ENCODE results near the gene TYRO3. TPM values are rescaled to one million over a fixed set of nuclear protein-coding genes. Genes with fewer than 3 reads are reported as not detected.

TYRO3 gene
- total and polyA plus RNA-seq, 7 donors, result 1.4 to 6.6 (median 4.2) TPM

GRCh38 chr15:41512512-41512939, 46.5 kb upstream of the TYRO3 start:
- DNase-seq, result no peak
- WGBS, 2 donors, result 6 to 9% methylated on average over 33 of the region's 33 CpGs
- intact Hi-C loops (cut with DNase I), result no loop called here
- peaks cover 0 to 28% (median 27%) of the 10 kb centered on the region in 4 donors for H3K4me1 ChIP-seq
- peaks cover 28 to 44% (median 35%) of the 10 kb centered on the region in 3 donors for H3K27me3 ChIP-seq
- TF ChIP-seq POLR2AphosphoS5 (IDR thresholded peaks at IDR 0.05) (no peak), EP300 (IDR thresholded peaks at IDR 0.05) (no peak), CTCF (IDR thresholded peaks at IDR 0.05) (no peak), POLR2A (IDR thresholded peaks at IDR 0.05) (no peak)
- H3K9me3 ChIP-seq, result no peaks in the 10 kb centered on the region
- peak overlapping the region in 3 of 4 donors; percentile 27 to 36 (median 35) for H3K4me3 ChIP-seq
- H3K27ac ChIP-seq, result no peak overlapping the region
- H3K36me3 ChIP-seq, result peaks cover 0 to 5% (median 2%) of the 10 kb centered on the region in 4 donors

DNA sequence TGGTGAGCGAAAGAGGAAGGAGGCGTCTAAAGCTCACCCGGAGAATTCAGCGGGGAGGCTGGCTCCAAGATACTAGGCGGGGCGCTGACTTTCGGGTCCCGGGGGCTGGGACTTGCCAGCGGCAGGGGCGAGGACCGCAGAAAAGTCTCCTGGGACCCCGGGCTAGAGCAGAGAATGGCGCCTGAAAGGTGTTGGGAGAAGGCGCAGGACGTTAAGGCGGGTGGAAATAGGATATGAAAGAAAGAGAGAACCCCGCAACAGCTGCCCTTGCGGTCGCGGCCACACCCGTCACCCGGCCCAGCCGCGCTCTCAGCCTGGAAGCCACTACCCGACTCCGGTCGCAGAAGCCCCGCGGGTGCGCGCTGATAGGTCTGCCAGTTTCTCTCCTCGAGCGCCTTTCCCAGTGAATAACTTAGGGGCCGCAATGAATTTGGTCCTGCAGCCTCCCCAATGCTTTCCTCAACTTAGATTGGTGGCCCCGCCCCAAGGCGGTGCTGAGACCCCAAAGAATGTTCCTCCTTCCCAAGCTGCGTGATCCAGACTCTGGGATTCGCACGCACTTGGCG, 46.0 kb upstream of the TYRO3 start:
- peaks cover 0 to 9% (median 4%) of the 10 kb centered on the region in 4 donors for H3K36me3 ChIP-seq
- no peaks in the 10 kb centered on the region for H3K9me3 ChIP-seq
- H3K4me1 ChIP-seq, result peaks cover 0 to 28% (median 27%) of the 10 kb centered on the region in 4 donors
- TF ChIP-seq CTCF (IDR thresholded peaks at IDR 0.05) (no peak), EP300 (IDR thresholded peaks at IDR 0.05) (no peak), POLR2A (IDR thresholded peaks at IDR 0.05) (no peak), POLR2AphosphoS5 (IDR thresholded peaks at IDR 0.05) (no peak)
- WGBS, 2 donors, result 1% methylated on average over 40 of the region's 40 CpGs
- H3K4me3 ChIP-seq, result peak overlapping the region in 3 of 4 donors; percentile 27 to 36 (median 35)
- H3K27me3 ChIP-seq, result peaks cover 28 to 44% (median 35%) of the 10 kb centered on the region in 3 donors
- H3K27ac ChIP-seq, result no peak overlapping the region
- intact Hi-C loops (cut with DNase I), result no loop called here
- no peak for DNase-seq

GRCh38 chr15:41513506-41514227, 45.3 kb upstream of the TYRO3 start, which contains the start of gene LTK:
LTK (minus strand) TSS chr15:41513827; CDS start chr15:41513709, 118 bp downstream.
- no peak within 1 kb of the TSS for H3K27ac ChIP-seq
- peak within 1 kb of the TSS in 3 of 4 donors; percentile 27 to 36 (median 35) for H3K4me3 ChIP-seq
- peaks cover 0 to 28% (median 27%) of the 10 kb centered on the region in 4 donors for H3K4me1 ChIP-seq
- peaks cover 0 to 9% (median 4%) of the 10 kb centered on the region in 4 donors for H3K36me3 ChIP-seq
- H3K9me3 ChIP-seq, result no peaks in the 10 kb centered on the region
- intact Hi-C loops (cut with DNase I), result no loop called here
- no peak for TF ChIP-seq EP300 (IDR thresholded peaks at IDR 0.05)
- TF ChIP-seq POLR2A (IDR thresholded peaks at IDR 0.05), result no peak
- WGBS, 2 donors, result 6 to 9% methylated on average over 33 of the region's 33 CpGs
- DNase-seq, result no peak
- H3K27me3 ChIP-seq, result peaks cover 28 to 44% (median 35%) of the 10 kb centered on the region in 3 donors

- intact Hi-C loops (cut with DNase I), result no loop called here
- Histone ChIP-seq H3K4me1 (peaks cover 0 to 10% (median 9%) of the 10 kb centered on the region in 4 donors), H3K27me3 (peaks cover 9 to 12% (median 11%) of the 10 kb centered on the region in 3 donors)
Measured at GRCh38 chr15:41517895-41518449, 41.0 kb upstream of the TYRO3 start.

More at GRCh38 chr15:41517895-41518449, 41.0 kb upstream of the TYRO3 start:
- H3K36me3 ChIP-seq, result peaks cover 0 to 35% (median 4%) of the 10 kb centered on the region in 4 donors
- DNase-seq, result no peak
- H3K9me3 ChIP-seq, result no peaks in the 10 kb centered on the region
- no peak for TF ChIP-seq POLR2AphosphoS5 (IDR thresholded peaks at IDR 0.05)
- no peak for TF ChIP-seq POLR2A (IDR thresholded peaks at IDR 0.05)
- TF ChIP-seq EP300 (IDR thresholded peaks at IDR 0.05), result no peak
- no peak for TF ChIP-seq CTCF (IDR thresholded peaks at IDR 0.05)
- 90 to 93% methylated on average over 8 of the region's 8 CpGs for WGBS, 2 donors
- no peak overlapping the region for H3K4me3 ChIP-seq
- H3K27ac ChIP-seq, result no peak overlapping the region
